Activated CD8-positive, alpha-beta T cell treated with anti-CD3 and anti-CD28 coated beads for 36 hours (primary cell): ENCODE measurements around the gene AGO3. TPM values are rescaled to one million over a fixed set of nuclear protein-coding genes. Genes with fewer than 3 reads are reported as not detected.

Experiments used
- ATAC-seq: fragments of 200-7000 bp; cut with Tn5 transposase; one replicate; pipeline ENCODE4 v1.10.0; 2021; ENCODE audit warnings: mild to moderate bottlenecking, moderate library complexity
- CTCF ChIA-PET: fragments of 350-600 bp; sonication (Branson Sonifier 250); formaldehyde crosslinking; loops from one replicate; lab custom pipeline; 2021; ENCODE audit warnings: antibody characterized with exemption; lab: Charles Lee
- POLR2A ChIA-PET: fragments of 350-600 bp; sonication (Branson Sonifier 250); formaldehyde crosslinking; loops from one replicate; lab custom pipeline; 2021; ENCODE audit warnings: antibody characterized with exemption; lab: Charles Lee
- DNase-seq: peaks from one replicate; pipeline ENCODE4 v3.0.0-alpha.2; 2020
- H3K27ac Mint-ChIP-seq: one replicate; pipeline ENCODE4 v1.8.0; 2021; ENCODE audit warnings: mild to moderate bottlenecking, mixed read lengths
- H3K27me3 Mint-ChIP-seq: one replicate; pipeline ENCODE4 v1.8.0; 2021; ENCODE audit warnings: mixed read lengths
- H3K36me3 Mint-ChIP-seq: one replicate; pipeline ENCODE4 v1.8.0; 2021; ENCODE audit warnings: low read depth, mixed read lengths
- H3K4me1 Mint-ChIP-seq: one replicate; pipeline ENCODE4 v1.8.0; 2021; ENCODE audit warnings: low read depth, mixed read lengths
- H3K4me3 Mint-ChIP-seq: one replicate; pipeline ENCODE4 v1.8.0; 2021; ENCODE audit warnings: mild to moderate bottlenecking, moderate library complexity, mixed read lengths
- H3K9me3 Mint-ChIP-seq: one replicate; pipeline ENCODE4 v1.8.0; 2021; ENCODE audit warnings: mixed read lengths
- intact Hi-C: fragments of 100-400 bp; cut with micrococcal nuclease; formaldehyde crosslinking; loops from one replicate; pipeline ENCODE4 v1.10.0; 2022
- total RNA-seq, 2 experiments: library from RNA; stranded (reverse); gene quantifications; one replicate each; pipeline ENCODE4 v1.2.3, GENCODE V29; 2021
- TF ChIP-seq, protein P1 (sequence below): fragments of 200-600 bp; IDR thresholded peaks from one replicate; pipeline ENCODE4 v1.8.0; 2022; ENCODE audit warnings: antibody characterized with exemption, mild to moderate bottlenecking

Gene AGO3
- total RNA-seq, 2 experiments from 2014 or later: 27.7 to 30.0 TPM

DNA sequence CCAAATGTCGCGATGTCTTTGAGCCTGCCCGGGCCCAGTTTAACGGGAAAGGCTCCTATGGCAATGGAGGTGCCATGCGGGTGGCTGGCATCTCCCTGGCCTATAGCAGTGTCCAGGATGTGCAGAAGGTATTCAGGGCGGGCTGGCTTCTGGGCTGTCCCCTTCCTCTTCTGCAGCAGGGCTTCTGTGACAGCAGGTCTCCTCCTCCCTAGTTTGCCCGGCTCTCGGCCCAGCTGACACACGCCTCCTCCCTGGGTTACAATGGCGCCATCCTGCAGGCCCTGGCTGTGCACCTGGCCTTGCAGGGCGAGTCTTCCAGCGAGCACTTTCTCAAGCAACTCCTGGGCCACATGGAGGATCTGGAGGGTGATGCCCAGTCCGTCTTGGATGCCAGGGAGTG is 160.8 kb downstream of the AGO3 start:
- ChIA-PET POLR2A (no interaction called here), CTCF (interaction anchor here (1.6 to 2.1 kb wide), 3 partner anchors 57 to 208 kb away, joined by 5 to 7 read pairs (median 7); partner anchors contain the start of gene TRAPPC3)
- Mint-ChIP-seq H3K36me3 (peaks cover 22% of the 10 kb centered on the region), H3K4me3 (no peak overlapping the region), H3K27me3 (peaks cover 2% of the 10 kb centered on the region), H3K9me3 (no peaks in the 10 kb centered on the region), H3K4me1 (peaks cover 10% of the 10 kb centered on the region), H3K27ac (no peak overlapping the region)
- no peak for DNase-seq
- TF ChIP-seq, protein P1, sequence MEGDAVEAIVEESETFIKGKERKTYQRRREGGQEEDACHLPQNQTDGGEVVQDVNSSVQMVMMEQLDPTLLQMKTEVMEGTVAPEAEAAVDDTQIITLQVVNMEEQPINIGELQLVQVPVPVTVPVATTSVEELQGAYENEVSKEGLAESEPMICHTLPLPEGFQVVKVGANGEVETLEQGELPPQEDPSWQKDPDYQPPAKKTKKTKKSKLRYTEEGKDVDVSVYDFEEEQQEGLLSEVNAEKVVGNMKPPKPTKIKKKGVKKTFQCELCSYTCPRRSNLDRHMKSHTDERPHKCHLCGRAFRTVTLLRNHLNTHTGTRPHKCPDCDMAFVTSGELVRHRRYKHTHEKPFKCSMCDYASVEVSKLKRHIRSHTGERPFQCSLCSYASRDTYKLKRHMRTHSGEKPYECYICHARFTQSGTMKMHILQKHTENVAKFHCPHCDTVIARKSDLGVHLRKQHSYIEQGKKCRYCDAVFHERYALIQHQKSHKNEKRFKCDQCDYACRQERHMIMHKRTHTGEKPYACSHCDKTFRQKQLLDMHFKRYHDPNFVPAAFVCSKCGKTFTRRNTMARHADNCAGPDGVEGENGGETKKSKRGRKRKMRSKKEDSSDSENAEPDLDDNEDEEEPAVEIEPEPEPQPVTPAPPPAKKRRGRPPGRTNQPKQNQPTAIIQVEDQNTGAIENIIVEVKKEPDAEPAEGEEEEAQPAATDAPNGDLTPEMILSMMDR: no peak
- intact Hi-C loops: loop anchor here (10.0 kb wide), 1 partner anchor 193 kb away; no protein-coding TSS in a partner anchor
- no peak for ATAC-seq

DNA sequence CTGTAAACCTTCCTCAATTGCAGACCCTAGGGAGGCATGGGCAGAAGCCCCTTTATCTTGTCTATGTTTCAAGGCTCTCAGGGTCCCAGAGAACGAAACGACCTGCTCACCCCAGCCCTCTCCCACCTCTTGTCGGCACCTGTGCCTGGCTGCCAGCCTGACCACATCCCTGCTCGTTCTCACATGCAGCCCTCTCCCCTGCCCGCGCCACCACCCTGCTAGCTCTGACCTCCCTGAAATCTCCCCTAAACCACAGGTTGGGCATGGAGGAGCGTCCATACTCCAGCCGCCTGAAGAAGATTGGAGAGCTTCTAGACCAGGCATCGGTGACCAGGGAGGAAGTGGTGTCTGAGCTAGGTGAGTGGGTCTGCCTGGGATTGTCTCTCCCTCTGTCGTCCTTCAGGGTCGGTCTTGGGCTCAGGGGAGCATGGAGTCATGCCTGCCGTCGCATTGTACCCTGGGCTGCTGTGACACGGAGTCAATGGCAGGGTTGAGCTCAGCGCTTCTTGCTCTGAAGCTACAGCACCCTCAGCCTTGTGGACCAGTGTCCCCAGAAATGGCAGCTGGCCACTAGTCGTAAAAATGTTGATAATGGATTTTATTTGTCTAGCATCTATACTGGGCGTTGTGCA is 161.4 kb downstream of the AGO3 start:
- DNase-seq (no peak), ATAC-seq (no peak)
- TF ChIP-seq, protein P1: no peak
- H3K4me1 Mint-ChIP-seq: peaks cover 10% of the 10 kb centered on the region
- no peaks in the 10 kb centered on the region for H3K9me3 Mint-ChIP-seq
- H3K27me3 Mint-ChIP-seq: no peaks in the 10 kb centered on the region
- ChIA-PET POLR2A (interaction anchor here (1.0 kb wide), 1 partner anchor 27 kb away, joined by 3 read pairs; no protein-coding TSS in a partner anchor), CTCF (interaction anchor here (1.6 to 6.9 kb wide), 4 partner anchors 41 to 207 kb away, joined by 5 to 71 read pairs (median 7); partner anchors contain the start of gene TRAPPC3)
- H3K36me3 Mint-ChIP-seq: peaks cover 22% of the 10 kb centered on the region
- no peak overlapping the region for H3K4me3 Mint-ChIP-seq
- H3K27ac Mint-ChIP-seq: no peak overlapping the region
- intact Hi-C loops: loop anchor here (10.0 kb wide), 1 partner anchor 193 kb away; no protein-coding TSS in a partner anchor

DNA sequence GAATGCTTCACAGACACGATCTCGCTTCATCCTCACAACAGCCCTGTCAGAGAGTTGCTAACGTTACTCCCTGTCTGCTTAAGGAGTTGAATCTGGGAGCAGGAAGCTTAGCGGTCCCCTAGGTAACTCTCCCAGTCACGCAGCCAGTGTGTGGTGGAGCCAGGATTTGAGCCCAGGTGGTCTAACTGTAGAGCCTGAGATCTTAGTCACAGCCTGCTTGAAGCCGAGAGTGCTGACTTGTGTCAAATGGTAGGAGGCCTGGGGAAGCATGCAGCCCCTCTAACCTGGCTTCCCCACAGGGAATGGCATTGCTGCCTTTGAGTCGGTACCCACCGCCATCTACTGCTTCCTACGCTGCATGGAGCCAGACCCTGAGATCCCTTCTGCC is 161.9 kb downstream of the AGO3 start:
- Mint-ChIP-seq H3K4me1 (peaks cover 10% of the 10 kb centered on the region), H3K9me3 (no peaks in the 10 kb centered on the region), H3K27ac (no peak overlapping the region), H3K27me3 (no peaks in the 10 kb centered on the region), H3K4me3 (no peak overlapping the region), H3K36me3 (peaks cover 22% of the 10 kb centered on the region)
- POLR2A ChIA-PET: interaction anchor here (1.0 kb wide), 1 partner anchor 26 kb away, joined by 3 read pairs; no protein-coding TSS in a partner anchor
- ATAC-seq (no peak), DNase-seq (no peak)
- intact Hi-C loops: loop anchor here (10.0 kb wide), 1 partner anchor 192 kb away; no protein-coding TSS in a partner anchor
- TF ChIP-seq, protein P1: no peak
- CTCF ChIA-PET: interaction anchor here (1.6 to 6.9 kb wide), 4 partner anchors 41 to 207 kb away, joined by 5 to 71 read pairs (median 7); partner anchors contain the start of gene TRAPPC3

DNA sequence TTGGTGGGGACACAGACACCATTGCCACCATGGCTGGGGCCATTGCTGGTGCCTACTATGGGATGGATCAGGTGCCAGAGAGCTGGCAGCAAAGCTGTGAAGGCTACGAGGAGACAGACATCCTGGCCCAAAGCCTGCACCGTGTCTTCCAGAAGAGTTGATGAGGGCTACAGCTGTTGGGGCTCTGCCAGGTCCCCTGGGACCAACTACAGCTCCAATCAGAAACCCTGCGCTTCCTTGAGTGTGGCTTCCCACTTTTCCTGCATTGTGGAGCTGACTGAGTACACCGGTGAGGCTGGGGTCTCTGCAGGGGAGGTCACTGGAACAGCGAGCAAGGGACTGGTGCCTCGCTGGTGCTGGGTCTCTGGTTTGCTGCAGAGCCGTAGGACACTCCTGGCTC is 162.3 kb downstream of the AGO3 start:
- DNase-seq: no peak
- Mint-ChIP-seq H3K4me3 (no peak overlapping the region), H3K27ac (no peak overlapping the region), H3K27me3 (no peaks in the 10 kb centered on the region), H3K36me3 (peaks cover 22% of the 10 kb centered on the region), H3K9me3 (no peaks in the 10 kb centered on the region), H3K4me1 (peaks cover 10% of the 10 kb centered on the region)
- CTCF ChIA-PET: interaction anchor here (1.6 to 6.9 kb wide), 4 partner anchors 41 to 207 kb away, joined by 5 to 71 read pairs (median 7); partner anchors contain the start of gene TRAPPC3
- no peak for ATAC-seq
- POLR2A ChIA-PET: no interaction called here
- TF ChIP-seq, protein P1: no peak
- intact Hi-C loops: loop anchor here (10.0 kb wide), 1 partner anchor 192 kb away; no protein-coding TSS in a partner anchor

DNA sequence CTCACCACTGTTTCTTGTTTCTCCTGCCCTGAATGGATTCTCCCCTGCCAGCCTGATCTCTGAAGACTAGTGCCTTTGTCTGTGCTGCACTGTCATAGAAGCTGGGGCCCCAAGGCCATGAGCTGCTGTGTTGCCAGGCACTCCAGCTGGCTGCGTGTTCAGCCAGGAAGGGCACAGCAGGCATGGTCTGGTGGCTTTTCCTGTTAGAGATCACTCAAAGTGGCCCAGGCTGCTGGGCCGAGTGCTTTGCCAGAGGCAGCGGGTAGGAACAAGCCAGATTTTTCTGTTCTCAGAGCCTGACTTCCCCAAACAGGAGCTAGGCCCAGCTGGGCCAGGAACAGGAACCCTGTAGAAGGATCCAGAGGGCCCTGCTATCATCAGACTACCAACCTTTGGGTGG is 163.0 kb downstream of the AGO3 start:
- CTCF ChIA-PET: interaction anchor here (2.0 to 6.9 kb wide), 3 partner anchors 40 to 192 kb away, joined by 7 to 71 read pairs (median 7); partner anchors contain the start of gene TRAPPC3
- intact Hi-C loops: loop anchor here (10.0 kb wide), 1 partner anchor 191 kb away; no protein-coding TSS in a partner anchor
- TF ChIP-seq, protein P1: no peak
- no peaks in the 10 kb centered on the region for H3K9me3 Mint-ChIP-seq
- H3K4me3 Mint-ChIP-seq: no peak overlapping the region
- peaks cover 22% of the 10 kb centered on the region for H3K36me3 Mint-ChIP-seq
- POLR2A ChIA-PET: interaction anchor here (1.2 kb wide), 1 partner anchor 14 kb away, joined by 3 read pairs; no protein-coding TSS in a partner anchor
- no peak for DNase-seq
- H3K27ac Mint-ChIP-seq: no peak overlapping the region
- H3K27me3 Mint-ChIP-seq: no peaks in the 10 kb centered on the region
- H3K4me1 Mint-ChIP-seq: peaks cover 10% of the 10 kb centered on the region
- no peak for ATAC-seq
